Bone marrow (tissue), 2 donors: ENCODE measurements around the gene COL4A2.

ENCODE experiments used
- DNase-seq, 2 donors: peaks; one replicate each; lab custom pipeline; 2025; lab: John Stamatoyannopoulos, UW

COL4A2 gene

DNA sequence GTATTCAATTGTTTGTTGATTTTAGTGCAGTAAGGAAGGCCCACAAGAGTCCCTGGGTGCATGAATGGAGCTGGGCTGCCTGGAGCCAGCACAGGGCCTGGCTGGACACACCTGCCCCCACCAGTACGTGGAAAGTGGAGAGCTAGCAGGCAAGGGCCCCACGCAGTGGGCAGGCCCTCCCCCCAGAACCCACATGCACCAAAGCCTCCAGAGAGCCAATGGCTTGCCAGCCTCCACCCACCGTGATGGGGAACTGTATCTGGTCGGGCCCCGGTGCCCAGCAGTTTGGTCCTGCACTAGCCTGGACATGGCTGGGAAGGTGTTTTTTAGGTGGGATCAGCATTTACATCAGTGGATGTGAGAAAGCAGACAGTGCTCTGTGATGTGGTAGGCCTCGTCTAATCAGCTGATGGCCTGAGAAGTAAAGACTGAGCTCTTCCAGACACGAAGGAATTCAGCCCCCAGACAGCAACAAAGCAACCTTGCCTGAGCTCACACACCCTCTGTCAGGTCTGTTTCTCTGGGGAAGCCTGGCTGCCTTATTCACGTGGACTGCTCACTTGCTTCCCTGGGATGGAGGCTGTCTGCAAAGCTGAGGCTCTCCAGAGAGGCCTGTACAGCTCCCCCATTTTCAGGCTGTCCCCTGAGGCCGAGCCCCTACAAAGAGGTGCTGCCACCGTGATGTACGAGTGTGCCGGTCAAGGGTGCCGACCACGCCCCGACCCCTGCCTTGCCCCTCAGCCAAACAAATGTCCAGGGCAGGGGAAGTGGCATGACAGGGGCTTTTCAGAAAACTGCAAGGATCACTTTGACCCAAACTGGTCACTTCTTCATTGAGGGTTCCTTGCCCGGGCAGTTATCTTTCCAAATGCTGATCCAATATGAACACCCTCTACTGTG lies 226.9 kb downstream of the COL4A2 start:
- DNase-seq, result no peak

DNA sequence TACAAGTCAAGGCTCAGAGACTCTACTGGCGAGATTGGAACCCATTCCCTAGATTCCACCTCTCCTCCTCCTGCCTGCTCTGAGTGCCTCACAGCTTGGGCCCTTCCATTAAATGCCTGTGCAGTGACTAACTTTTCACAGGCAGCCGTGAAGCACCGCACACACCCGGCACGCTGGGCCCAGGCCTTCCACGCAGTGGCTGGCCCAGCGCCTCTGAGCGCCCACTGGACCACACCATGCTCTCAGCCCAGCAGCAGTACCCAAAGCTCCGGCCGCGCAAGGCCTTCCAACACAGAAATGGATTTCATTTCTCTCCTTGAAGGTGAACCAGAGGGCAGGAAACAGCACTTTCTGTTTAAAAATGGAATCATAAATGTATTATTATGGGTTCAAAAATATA lies 228.4 kb downstream of the COL4A2 start:
- no peak for DNase-seq

DNA sequence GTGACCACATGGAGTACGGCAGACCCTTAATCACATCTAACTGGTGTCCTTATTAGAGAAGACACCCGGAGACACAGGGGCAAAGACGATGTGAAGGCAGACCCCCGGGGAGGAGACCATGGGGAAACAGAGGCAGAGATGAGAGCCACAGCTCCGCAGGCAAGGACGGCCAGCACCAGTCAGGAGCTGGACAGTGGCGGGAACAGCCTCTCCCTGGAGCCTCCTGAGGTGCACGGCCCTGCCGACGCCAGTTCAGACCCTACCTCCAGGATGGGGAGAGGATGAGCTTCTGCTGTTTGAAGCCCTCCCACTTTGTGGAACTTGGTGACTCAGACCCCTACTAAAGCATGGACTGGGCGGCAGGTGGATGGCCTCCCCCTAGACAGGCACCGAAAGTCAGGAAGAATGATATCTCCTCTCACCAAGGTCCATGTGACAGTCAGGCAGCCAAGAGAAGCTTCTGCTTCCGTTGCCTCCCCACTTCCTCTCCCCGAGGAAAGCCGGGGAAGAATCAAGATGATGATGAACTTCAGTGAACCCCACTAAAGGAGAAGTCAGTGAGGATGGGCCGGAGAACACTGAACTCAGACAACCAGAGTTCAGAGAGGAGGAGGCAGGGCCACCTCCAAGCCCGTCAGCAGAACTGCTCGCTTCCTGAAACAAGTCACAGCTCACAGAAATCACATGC lies 229.1 kb downstream of the COL4A2 start:
- DNase-seq, result peak; percentile 41 to 89

DNA sequence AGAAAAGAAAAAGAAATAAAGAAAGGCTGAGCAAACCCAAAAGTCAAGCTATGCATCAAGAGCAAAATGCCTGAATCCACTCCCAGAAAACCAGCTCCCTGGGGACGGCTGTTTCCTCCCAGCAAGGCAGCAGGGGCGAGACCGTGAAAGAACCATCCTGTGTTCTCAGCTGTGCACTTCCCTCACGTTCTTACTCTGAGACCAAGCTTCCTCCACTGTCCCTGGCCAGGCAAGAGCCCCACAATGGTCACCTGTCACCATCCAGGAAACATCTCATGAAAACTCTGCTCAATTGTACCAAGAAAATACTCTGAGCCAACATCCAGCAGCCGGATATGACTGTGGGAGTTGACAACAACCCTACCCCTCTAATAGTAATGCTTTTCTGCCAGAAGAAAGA lies 231.5 kb downstream of the COL4A2 start:
- peak in 1 of 2 donors; percentile 3 for DNase-seq

DNA sequence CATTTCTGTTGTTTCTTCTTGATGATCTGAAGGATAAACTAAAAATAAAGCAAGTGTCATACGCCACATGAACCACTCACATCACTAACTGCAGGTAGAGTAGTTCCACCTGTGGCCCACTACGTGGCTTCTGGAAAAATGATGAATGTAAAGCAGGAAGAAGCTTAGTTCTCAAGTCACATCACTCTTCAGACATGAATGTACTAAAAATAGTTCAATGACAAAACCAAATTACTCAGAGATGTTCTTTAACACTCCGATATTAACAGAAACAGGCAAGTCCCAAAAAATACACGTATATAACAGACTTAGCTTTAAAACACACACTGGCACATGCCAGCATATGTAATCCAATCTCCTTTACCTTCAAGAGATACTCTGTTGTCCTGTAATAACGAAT lies 232.8 kb downstream of the COL4A2 start:
- no peak for DNase-seq

DNA sequence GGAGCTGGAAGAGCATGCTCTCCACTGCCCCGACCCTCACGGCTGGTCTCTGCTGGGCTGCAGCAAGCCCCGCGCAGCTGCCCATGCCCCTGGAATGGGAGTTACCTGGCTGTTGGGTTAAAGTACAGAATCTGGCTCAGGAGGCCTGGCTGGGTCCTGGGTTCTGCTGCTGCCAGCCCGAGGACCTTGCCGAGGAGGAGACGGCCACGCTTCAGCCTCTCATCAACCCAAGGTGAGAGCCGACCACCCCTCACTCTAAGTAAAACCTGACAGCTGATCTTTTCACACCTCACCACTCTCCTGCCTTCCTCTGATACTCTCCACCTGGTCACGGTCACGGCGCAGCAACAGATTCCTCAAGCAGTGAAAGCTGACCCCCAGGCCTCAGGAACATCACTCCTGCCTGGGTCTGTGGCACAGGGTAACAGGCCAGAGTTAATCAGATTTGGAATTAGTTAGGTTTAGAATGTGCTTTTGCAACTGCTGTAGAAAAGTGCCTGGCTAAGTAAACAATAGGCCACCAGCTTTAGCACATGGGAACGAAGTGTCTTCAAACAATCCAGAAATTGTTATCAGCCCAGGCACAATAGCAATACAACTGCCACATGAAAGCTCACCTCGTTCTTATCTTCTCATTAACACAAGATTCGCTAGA lies 233.9 kb downstream of the COL4A2 start:
- DNase-seq, result no peak

DNA sequence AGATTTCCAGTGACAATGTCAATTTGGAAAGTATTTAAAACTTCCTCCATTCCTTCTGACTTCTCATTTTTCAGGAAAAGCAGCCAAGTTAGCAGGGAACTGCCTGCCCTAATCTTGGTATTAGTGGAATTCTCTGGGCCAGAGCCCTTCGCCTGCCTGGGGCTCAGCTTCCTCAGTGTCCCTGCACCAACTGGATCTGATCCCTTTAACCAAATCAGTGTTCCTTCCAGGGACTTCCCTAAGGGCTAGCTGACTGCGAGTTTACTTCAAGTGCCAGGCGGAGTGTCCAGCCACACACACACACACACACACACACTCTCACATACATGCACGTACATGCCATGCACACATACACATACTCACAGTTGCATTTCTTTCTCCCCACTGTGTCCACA lies 234.4 kb downstream of the COL4A2 start:
- no peak for DNase-seq

DNA sequence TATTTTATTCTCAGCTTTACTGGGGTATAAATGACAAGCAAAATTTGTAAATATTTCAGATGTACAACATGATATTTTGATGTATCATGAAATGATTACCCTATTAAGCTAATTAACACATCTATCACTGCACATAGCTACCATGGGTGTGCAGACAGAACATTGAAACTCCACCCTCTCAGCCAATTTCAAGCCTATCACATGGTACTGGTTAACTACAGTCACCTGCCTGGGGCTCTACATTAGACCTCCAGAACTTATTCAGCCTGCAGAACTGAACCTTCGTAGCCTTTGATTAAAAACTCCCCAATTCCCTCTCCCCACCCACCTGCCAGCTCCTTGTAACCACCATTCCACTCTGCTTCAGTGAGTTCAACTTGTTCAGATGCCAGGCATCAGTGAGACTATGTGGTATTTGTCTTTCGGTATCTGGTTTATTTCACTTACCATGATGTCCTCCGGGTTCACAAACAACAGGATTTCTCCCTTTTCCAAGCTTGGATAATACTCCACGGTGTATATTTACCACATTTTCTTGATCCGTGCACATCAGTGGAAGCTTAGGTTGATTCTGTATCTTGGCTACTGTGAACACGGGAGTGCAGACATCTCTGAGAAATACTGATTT lies 235.2 kb downstream of the COL4A2 start:
- DNase-seq, result no peak

DNA sequence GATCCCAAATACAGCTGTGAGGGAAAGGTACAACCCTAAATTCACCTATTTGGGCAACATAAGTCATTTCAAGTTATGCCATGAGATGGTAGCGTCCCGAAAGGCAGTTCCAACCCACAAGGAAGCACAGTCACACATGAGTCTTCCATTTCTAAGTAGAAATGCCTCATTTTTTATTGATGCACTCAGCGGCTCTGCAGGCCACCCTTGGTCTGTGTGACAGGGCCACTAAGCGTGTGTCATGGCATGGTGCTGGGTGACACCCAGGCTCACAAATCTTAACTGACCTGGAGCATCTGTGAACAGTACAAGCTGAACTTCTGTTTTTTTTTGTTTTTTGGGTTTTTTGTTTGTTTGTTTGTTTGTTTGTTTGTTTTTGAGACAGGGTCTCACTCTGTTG lies 239.3 kb downstream of the COL4A2 start:
- DNase-seq, result no peak

DNA sequence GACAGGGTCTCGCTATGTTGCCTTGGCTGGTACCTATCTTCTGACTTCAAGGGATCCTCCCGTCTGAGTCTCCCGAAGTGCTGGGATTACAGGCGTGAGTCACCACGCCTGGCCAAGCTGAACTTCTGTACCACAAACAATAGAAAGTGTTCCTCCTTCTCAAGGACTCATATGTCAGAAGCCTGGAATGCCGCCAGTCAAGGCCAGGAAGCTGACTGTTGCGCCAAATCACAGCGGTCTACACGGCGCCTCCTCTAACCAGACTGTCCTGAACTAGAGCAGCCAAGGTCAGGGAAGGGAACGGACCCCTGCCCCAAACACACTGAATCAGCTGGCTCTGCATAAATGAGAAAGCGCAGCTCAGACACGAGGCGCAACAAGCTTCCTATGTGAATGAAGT lies 239.8 kb downstream of the COL4A2 start:
- no peak for DNase-seq

DNA sequence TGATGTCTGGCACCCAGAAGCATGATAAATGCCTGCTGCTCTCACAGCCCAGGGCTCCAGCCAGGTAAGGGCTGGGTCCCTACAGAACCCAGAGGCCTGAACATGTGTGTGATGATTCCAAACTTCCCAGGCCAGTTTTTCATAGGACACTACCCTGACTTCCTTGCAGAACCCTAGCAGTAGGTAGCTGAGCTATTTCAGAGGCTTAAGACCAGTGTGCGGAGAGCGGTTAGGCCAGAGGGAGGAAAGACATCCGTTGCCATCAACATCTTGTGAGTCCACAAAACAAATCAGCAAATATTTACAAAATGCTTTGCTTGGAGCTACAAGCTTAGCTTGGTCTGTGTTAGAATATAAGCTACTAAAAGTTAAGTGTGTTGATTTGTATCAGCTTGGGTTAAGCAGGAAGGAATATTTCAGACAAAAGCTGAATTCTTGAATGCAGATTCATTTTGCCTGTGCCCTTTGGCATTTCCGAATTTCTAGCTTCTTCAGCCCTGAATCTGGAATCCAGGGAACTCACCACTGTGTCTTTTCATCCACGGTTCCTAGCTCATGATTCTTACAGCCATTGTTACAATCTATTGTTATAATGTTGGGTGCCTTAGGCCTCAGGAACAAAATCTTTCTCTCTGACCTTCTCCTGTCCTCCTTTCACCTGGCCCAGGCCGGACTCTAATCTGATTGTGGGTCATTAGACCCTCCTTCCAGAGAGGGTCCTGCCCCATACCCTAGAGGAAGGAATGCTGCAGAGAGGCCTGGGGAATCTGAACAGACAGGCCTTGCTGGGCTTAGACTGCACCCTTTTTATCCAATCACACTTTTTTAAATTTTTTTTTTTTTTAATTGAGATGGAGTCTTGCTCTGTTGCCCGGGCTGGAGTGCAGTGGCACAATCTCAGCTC lies 242.1 kb downstream of the COL4A2 start:
- no peak for DNase-seq

DNA sequence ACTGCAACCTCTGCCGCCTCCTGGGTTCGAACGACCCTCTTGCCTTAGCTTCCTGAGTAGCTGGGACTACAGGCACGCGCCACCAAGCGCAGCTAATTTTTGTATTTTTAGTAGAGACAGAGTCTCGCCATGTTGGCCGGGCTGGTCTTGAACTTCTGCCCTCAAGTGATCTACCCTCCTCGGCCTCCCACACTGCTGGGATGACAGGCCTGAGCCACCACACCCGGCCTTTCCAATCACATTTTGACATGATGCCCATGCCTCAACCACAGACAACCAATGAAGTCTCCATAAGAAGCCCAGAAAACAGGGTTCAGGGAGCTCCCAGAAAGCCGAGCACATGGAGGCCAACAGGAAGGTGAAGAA lies 242.7 kb downstream of the COL4A2 start:
- DNase-seq, result no peak

DNA sequence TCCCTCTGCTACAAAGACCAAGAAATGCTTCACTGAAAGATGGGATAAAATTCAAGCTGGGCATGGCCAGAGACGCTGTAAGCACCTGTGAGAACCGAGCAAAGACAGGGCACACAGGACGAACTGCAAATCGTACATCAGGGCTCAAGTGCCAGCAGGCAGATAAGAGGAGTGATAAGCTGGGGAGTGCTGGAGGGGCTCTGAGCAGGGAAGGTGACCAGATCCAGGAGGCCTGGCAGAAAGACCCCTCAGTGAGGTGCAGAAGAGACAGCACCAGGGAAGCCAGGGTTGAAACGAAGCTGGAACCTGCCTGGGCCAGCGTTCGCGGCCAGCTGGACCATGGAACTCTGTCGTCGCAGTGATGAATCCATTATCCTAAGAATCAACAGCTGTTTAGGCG lies 244.2 kb downstream of the COL4A2 start:
- no peak for DNase-seq

DNA sequence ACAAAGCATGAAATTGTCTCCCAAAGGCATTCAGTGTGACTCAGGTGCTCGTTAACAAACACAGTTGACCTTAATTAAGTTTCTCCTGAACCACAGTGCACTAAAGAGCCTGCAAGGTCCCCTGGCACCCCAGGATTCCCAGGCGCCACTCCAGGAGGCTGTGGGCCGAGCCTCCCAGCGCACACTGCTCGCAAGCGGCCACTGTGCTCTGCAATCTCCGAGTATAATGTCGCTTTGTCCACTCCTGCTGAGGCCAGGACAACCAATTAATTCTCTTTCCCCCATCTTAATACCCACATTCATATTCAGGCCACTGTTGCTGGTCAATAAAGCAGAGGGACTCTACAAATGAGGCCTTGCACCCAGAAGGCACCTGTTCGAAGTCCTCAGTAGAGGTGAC lies 245.7 kb downstream of the COL4A2 start:
- no peak for DNase-seq

DNA sequence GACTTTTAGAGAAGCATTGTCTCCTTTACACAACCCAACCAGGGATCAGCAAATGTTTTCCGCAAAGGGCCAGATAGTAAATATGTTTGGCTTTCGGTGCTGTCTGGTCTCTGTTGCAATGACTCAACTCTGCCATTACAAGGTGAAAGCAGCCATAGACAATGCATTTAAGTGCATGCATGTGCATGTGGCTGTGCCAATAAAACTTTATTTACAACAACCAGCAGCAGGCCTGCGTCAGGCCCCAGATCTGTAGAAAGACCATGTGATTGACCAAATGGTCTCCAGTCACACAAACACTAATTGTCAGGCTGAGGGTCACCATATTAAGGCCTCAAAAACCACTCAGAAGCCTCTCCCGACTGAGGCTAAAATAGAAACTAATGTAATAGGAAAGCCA lies 246.3 kb downstream of the COL4A2 start:
- no peak for DNase-seq

DNA sequence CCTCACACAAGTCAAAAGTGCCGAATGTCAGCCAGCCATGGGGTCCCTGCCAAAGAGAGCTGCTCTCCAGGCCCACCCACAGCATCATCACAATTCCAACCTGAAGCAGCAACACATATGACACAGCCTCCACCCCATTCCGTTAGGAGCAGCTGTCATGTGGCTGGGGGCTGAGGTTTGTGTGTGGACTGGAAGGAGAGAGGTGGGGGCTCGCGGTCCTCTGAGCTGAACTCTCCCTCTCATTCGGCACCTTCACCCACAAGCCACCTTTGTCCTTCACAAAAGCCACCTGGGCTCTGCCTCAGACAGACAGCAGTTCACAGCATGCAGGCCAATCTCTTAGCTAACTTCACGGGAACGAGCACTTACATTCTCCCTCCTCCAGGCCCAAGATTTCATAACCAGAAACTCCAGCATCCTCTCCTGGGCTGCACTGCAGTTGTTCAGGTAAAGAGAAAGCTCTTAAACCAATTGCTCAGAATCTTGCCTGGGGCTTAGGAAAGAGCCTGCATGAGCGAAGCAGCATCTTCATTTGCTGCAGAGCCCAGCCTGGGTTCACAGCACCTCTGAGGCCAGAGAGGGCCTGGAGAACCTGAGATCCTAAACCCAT lies 247.2 kb downstream of the COL4A2 start:
- no peak for DNase-seq

DNA sequence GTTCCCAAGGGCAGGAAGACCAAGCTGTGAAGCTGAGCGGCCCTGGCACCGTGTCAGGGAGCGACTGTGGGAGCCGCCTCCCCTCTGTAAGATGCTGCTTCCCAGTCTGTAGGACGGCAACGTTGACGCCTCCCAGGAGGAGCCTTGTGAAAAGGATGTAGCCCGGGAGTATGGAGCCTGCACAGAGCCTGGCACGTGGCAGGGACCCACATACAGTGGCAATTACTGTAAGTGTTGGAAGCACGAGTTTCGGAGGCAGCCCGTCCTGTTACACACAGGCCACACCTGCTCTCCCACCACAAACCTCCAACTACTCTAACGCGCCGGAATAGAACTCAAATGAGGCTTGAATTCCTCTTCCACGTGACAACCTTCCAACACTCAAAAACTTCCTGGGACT lies 247.9 kb downstream of the COL4A2 start:
- DNase-seq, result no peak

DNA sequence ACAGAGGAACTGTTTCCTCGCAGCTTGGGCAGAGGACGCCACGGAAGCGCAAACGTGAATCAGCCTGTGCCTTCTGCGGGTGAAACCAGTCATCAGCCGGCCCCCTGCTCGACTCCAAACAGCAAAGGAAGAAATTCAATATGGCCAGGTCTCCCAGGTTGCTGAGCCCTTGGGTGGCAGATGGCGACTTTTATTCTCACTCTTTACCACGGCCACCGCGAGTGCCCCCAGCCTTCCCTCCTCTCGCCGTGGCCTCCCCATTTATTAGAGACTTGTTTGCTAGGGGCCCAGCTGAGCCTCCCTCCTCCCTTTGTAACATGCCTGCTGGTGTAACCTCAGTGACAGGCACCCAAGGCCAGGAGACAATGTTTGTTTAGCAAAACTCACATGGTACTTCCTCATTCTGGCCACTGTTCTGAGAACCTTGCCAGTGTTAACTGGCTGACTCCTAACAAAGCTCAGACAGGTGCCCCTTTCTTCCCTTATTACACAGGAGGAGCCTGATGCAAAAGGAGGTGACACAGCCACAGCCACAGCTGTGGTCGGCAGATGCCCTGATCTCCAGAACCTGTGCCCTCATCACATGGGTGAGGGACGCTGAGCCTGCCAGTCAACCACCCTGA lies 248.6 kb downstream of the COL4A2 start:
- peak in 1 of 2 donors; percentile 35 for DNase-seq

DNA sequence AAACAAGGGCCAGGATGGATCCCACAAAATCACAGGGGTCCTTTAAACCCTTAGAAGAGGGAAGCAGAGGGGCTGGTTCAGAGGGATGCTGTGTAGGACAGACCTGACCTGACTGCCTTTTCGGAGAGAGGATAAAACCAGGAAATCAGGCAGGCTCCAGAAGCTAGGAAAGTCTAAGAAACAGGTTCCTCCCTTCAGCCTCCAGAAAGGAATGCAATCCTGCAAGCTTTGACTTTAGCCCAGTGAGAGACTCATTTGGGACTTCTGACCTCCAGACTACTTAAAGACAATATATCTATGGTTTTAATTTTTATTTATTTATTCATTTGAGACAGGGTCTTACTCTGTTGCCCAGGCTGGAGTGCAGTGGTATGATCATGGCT lies 249.1 kb downstream of the COL4A2 start:
- no peak for DNase-seq

DNA sequence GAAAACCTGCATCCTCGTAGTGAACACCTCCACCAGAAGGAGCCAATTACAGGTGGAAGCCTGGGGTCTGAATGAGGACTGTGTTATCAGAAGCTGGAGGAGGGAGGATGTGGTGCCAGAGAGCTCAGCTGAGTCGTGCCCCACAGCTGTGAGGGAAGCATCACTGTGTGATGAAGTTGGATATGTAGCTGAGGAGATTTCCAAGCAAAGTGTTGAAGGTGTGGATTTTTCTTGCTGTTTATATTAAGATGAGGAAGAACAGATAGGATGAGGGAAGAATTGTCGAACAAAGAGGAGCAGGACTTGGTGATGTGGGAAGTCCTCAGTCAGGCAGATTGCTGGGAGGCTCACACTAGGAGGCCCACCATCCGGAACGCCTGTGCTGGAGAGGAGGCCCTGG lies 250.0 kb downstream of the COL4A2 start:
- DNase-seq, result no peak
